ENCODE measurements around the gene SSH2. TPM values are rescaled to one million over a fixed set of nuclear protein-coding genes. Genes with fewer than 3 reads are reported as not detected.

SSH2 gene
- total RNA-seq, 1 experiment from 2014 or later: 14.6 TPM

GRCh38 chr17:29714146-29714545, 215.9 kb downstream of the SSH2 start:
- Histone ChIP-seq H2BK15ac (ENCODE audit: low read depth, low read length) (no peak overlapping the region), H4K8ac (replicated peaks; ENCODE audit: insufficient read length, low read depth, low read length) (no peak overlapping the region), H2BK120ac (ENCODE audit: low read depth, low read length, poor library complexity, severe bottlenecking) (no peak overlapping the region), H3K18ac (ENCODE audit: insufficient read length, low read depth, low read length) (no peak overlapping the region), H4K91ac (ENCODE audit: insufficient read length, low read depth, low read length) (no peak overlapping the region), H3K23me2 (ENCODE audit: insufficient read length, low read depth, low read length, poor library complexity, severe bottlenecking) (no peaks in the 10 kb centered on the region), H3K14ac (ENCODE audit: insufficient read depth, low read length) (no peak overlapping the region), H3K23ac (ENCODE audit: insufficient read length, low read depth, low read length) (no peak overlapping the region), H4K20me1 (ENCODE audit: control insufficient read depth, insufficient read depth, insufficient read length) (no peaks in the 10 kb centered on the region), H3K27ac (ENCODE audit: insufficient read length, low read depth, low read length) (no peak overlapping the region), H3K56ac (ENCODE audit: insufficient read length, low read depth, low read length) (no peak overlapping the region), H2AFZ (ENCODE audit: low read length) (no peak overlapping the region), H2BK20ac (ENCODE audit: low read depth, low read length, poor library complexity, severe bottlenecking) (no peak overlapping the region), H3K9ac (ENCODE audit: extremely low read depth, insufficient read length, low read length) (no peak overlapping the region), H3K27me3 (ENCODE audit: insufficient read depth, low read length) (no peaks in the 10 kb centered on the region), H3K79me1 (ENCODE audit: insufficient read depth, low read depth, low read length, poor library complexity, severe bottlenecking) (no peaks in the 10 kb centered on the region), H3T11ph (ENCODE audit: low read length) (no peak overlapping the region), H3K4me1 (ENCODE audit: insufficient read depth, low read length) (peaks cover 8% of the 10 kb centered on the region), H4K5ac (ENCODE audit: insufficient read length, low read depth, low read length) (no peak overlapping the region), H2BK12ac (ENCODE audit: insufficient read length, low read depth, low read length) (no peak overlapping the region), H3K79me2 (ENCODE audit: insufficient read depth, low read length) (no peaks in the 10 kb centered on the region), H3K4me2 (ENCODE audit: insufficient read depth, insufficient read length, low read length) (no peak overlapping the region), H3K4ac (ENCODE audit: low read depth, low read length) (no peak overlapping the region), H3K9me3 (ENCODE audit: control insufficient read depth, low read depth, low read length) (no peaks in the 10 kb centered on the region), H2AK5ac (ENCODE audit: insufficient read length, low read length) (no peak overlapping the region), H2BK5ac (ENCODE audit: insufficient read length, low read length) (no peak overlapping the region)
- no peak overlapping the region for H3K4me3 Mint-ChIP-seq
- H3K36me3 Mint-ChIP-seq (ENCODE audit: insufficient read depth in 1 of 3, low read depth in 3 of 3): no peaks in the 10 kb centered on the region
- H3K9me3 Mint-ChIP-seq: no peaks in the 10 kb centered on the region
- no peak for TF ChIP-seq CTCF (conservative IDR thresholded peaks at IDR 0.05)
- H3K27me3 Mint-ChIP-seq (ENCODE audit: low read depth): no peaks in the 10 kb centered on the region
- peaks cover 41 to 45% of the 10 kb centered on the region in 2 experiments for H3K4me1 Mint-ChIP-seq
- H3K27ac Mint-ChIP-seq: no peak overlapping the region
- DNase-seq: no peak
- WGBS (ENCODE audit: extremely low coverage, insufficient read length, low lambda C conversion rate): no CpG with 5 or more reads among the region's 1 CpG

Data from H9 (cell line).